SJCRH30 (cell line): Measurements from ENCODE around the gene CEP164. TPM values are rescaled to one million over a fixed set of nuclear protein-coding genes. Genes with fewer than 3 reads are reported as not detected.
"Not testable (repeated sequence)": the region's sequence is repeated elsewhere in the genome, so short reads cannot be mapped to it uniquely, and the experiment has no call there.

ENCODE experiments used
- DNase-seq, 2 experiments: peaks; one replicate each; pipeline ENCODE4 v3.0.0-alpha.2; 2015 to 2020
- H3K27ac ChIP-seq: fragments of 250-450 bp; sonication (Bioruptor Pico); 2 replicates; pipeline ENCODE4 v1.5.1; 2020; ENCODE audit warnings: mild to moderate bottlenecking, moderate library complexity
- H3K27me3 ChIP-seq: fragments of 250-450 bp; sonication (Bioruptor Pico); 2 replicates; pipeline ENCODE4 v1.5.1; 2020; ENCODE audit warnings: mild to moderate bottlenecking, moderate library complexity
- H3K36me3 ChIP-seq: fragments of 250-450 bp; sonication (Bioruptor Pico); 2 replicates; pipeline ENCODE4 v1.5.1; 2020; ENCODE audit warnings: mild to moderate bottlenecking, moderate library complexity
- H3K4me1 ChIP-seq: fragments of 250-450 bp; sonication (Bioruptor Pico); 2 replicates; pipeline ENCODE4 v1.5.1; 2020; ENCODE audit warnings: mild to moderate bottlenecking, moderate library complexity
- H3K4me3 ChIP-seq: fragments of 250-450 bp; sonication (Bioruptor Pico); 2 replicates; pipeline ENCODE4 v1.5.1; 2020; ENCODE audit warnings: mild to moderate bottlenecking, moderate library complexity
- H3K9me3 ChIP-seq: fragments of 250-450 bp; sonication (Bioruptor Pico); replicated peaks from 2 replicates; pipeline ENCODE4 v1.5.1; 2020; ENCODE audit warnings: mild to moderate bottlenecking, moderate library complexity
- total RNA-seq: library from RNA; depleted of rRNA; stranded (reverse); fragments of >200 nt; shearing (Covaris generic); gene quantifications from 2 replicates; pipeline ENCODE4 v1.2.3, GENCODE V29; 2014

The CEP164 gene
- total RNA-seq, 1 experiment from 2014 or later, result 12.6 TPM

GRCh38 chr11:117316197-117316961, 11.3 kb upstream of the CEP164 start, which contains the start of gene BACE1:
Gene BACE1, minus strand, starts transcription at chr11:117316256. Its CDS starts 461 bp downstream, at chr11:117315795.
- Histone ChIP-seq H3K36me3 (no peaks in the 10 kb centered on the region), H3K9me3 (no peaks in the 10 kb centered on the region), H3K4me3 (peak within 1 kb of the TSS; percentile 74), H3K4me1 (no peaks in the 10 kb centered on the region; the same call in 1 of the 2 replicates), H3K27ac (no peak within 1 kb of the TSS), H3K27me3 (no peaks in the 10 kb centered on the region)
- peak; percentile 83 to 84 for DNase-seq

DNA sequence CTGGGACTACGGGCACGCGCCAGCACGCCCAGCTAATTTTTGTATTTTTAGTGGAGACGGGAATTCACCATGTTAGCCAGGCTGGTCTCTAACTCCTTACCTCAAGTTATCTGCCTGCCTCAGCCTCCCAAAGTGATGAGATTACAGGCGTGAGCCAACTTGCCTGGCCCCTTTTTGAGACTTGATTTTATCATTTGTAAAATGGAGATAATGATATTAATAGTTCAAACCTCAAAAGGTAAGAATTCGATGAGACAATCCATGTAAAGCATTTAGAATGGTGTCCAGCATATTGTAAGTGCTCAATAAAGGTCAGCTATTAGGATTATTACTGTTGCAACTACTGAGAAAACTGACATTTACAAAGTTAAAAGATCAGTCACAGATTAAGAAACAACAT, 8.9 kb upstream of the CEP164 start:
- Histone ChIP-seq H3K9me3 (no peaks in the 10 kb centered on the region), H3K36me3 (no peaks in the 10 kb centered on the region), H3K27me3 (no peaks in the 10 kb centered on the region), H3K4me1 (no peaks in the 10 kb centered on the region; the same call in 1 of the 2 replicates), H3K27ac (no peak overlapping the region), H3K4me3 (no peak overlapping the region)
- no peak for DNase-seq

GRCh38 chr11:117319214-117319840, 8.3 kb upstream of the CEP164 start:
- H3K9me3 ChIP-seq, result no peaks in the 10 kb centered on the region
- H3K27me3 ChIP-seq, result no peaks in the 10 kb centered on the region
- H3K36me3 ChIP-seq, result no peaks in the 10 kb centered on the region
- H3K4me1 ChIP-seq, result no peaks in the 10 kb centered on the region; the same call in 1 of the 2 replicates
- no peak overlapping the region for H3K4me3 ChIP-seq
- H3K27ac ChIP-seq, result no peak overlapping the region
- no peak for DNase-seq

DNA sequence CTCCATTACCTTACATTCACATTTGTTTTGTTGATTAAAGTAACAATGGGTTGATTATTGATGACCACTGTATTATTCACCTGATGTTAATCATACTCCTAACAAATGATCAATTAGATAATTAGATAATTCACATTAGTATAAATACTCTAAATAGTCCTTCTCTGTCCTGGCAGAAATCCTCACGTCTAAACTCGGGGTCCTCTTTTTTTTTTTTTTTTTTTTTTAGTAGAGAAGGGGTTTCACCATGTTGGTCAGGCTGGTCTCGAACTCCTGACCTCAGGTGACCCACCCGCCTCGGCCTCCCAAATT, 443 bp upstream of the CEP164 start:
- H3K4me1 ChIP-seq, H3K9me3 ChIP-seq, H3K27me3 ChIP-seq, H3K27ac ChIP-seq, DNase-seq, H3K36me3 ChIP-seq: not testable (repeated sequence)
- peak overlapping the region; percentile 70 for H3K4me3 ChIP-seq

- Histone ChIP-seq H3K36me3 (no peaks in the 10 kb centered on the region), H3K4me3 (peak overlapping the region; percentile 70), H3K27me3 (no peaks in the 10 kb centered on the region), H3K4me1 (no peaks in the 10 kb centered on the region), H3K9me3 (no peaks in the 10 kb centered on the region), H3K27ac (peak overlapping the region; percentile 37)
- DNase-seq, result peak; percentile 9 to 44
These were observed 839 bp downstream of the CEP164 start for GRCh38 chr11:117328375-117329010.

- H3K27me3 ChIP-seq, result no peaks in the 10 kb centered on the region
- no peak for DNase-seq
- no peaks in the 10 kb centered on the region for H3K4me1 ChIP-seq
- no peaks in the 10 kb centered on the region for H3K9me3 ChIP-seq
- no peak overlapping the region for H3K27ac ChIP-seq
- no peaks in the 10 kb centered on the region for H3K36me3 ChIP-seq
- H3K4me3 ChIP-seq, result no peak overlapping the region
These were observed 5.2 kb downstream of the CEP164 start for GRCh38 chr11:117332843-117333242.

DNA sequence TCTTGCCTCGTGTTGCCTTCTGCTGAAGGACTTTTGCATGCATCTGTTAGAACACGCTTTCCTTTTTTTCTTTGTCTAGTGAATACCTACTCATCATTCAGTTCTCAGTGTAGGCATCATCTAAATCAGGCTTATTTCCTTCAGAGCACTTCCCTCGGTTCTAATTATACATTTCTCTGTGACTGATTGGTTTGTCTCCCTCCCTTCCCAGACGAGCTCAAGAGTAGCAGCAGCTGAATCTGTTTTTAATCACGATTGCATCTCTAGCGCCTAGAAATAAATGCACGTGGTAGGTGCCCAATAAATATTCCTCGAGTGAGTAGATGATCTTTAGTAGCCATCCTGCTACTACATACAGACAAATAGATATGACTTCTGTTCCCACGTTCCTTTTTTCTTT, 6.3 kb downstream of the CEP164 start:
- Histone ChIP-seq H3K4me3 (no peak overlapping the region), H3K9me3 (no peaks in the 10 kb centered on the region), H3K36me3 (no peaks in the 10 kb centered on the region), H3K27me3 (no peaks in the 10 kb centered on the region), H3K4me1 (no peaks in the 10 kb centered on the region), H3K27ac (no peak overlapping the region)
- no peak for DNase-seq

GRCh38 chr11:117334896-117335295, 7.2 kb downstream of the CEP164 start:
- Histone ChIP-seq H3K4me3 (no peak overlapping the region), H3K36me3 (no peaks in the 10 kb centered on the region), H3K27ac (no peak overlapping the region), H3K9me3 (no peaks in the 10 kb centered on the region), H3K4me1 (no peaks in the 10 kb centered on the region), H3K27me3 (no peaks in the 10 kb centered on the region)
- DNase-seq, result no peak

DNA sequence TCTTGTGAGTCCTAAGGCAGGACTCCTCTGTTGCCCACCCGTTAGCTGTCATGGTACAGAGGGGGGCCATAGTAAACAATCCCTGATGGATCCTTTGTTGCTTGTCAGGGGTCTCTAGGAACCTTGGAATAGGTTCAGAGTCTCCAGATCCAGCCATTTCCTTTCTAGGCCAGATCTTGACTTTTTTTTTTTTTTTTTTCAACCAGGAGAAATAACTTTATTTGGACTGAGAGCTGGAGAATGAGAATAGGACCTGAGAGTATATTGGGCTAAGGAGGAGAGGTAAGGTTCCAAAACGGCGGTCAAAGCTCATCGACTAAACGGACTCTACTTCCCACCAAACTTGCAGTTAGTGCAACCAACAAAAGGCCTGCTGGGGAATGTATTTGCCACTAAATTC, 7.7 kb downstream of the CEP164 start:
- Histone ChIP-seq H3K4me1 (no peaks in the 10 kb centered on the region), H3K27me3 (no peaks in the 10 kb centered on the region), H3K36me3 (no peaks in the 10 kb centered on the region), H3K4me3 (no peak overlapping the region), H3K27ac (no peak overlapping the region), H3K9me3 (no peaks in the 10 kb centered on the region)
- DNase-seq, result no peak

GRCh38 chr11:117337076-117337475, 9.4 kb downstream of the CEP164 start:
- Histone ChIP-seq H3K36me3 (no peaks in the 10 kb centered on the region), H3K4me3 (no peak overlapping the region), H3K27ac (no peak overlapping the region), H3K4me1 (no peaks in the 10 kb centered on the region), H3K27me3 (no peaks in the 10 kb centered on the region), H3K9me3 (no peaks in the 10 kb centered on the region)
- no peak for DNase-seq

DNA sequence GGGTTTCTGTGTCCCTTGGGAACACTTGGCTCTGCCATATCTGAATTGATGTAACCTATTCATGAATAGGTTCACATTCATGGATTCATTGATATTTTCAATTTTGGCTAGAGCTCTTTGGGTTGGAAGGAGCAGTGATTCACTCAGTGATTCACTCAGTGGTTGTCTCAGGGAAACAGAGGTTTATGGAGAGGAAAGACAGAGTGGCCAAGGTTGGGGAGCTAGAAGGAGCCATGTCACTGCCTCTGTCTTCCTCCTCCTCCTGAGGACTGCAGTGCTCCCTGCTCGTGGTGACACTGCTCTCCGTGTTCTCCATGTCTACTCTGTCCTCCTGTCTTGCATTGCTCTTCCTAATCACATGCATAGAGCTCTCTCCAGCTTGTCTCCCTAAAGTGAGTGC, 17.4 kb downstream of the CEP164 start:
- Histone ChIP-seq H3K27me3 (no peaks in the 10 kb centered on the region), H3K4me1 (no peaks in the 10 kb centered on the region), H3K36me3 (no peaks in the 10 kb centered on the region), H3K4me3 (no peak overlapping the region), H3K27ac (no peak overlapping the region), H3K9me3 (no peaks in the 10 kb centered on the region)
- no peak for DNase-seq

DNA sequence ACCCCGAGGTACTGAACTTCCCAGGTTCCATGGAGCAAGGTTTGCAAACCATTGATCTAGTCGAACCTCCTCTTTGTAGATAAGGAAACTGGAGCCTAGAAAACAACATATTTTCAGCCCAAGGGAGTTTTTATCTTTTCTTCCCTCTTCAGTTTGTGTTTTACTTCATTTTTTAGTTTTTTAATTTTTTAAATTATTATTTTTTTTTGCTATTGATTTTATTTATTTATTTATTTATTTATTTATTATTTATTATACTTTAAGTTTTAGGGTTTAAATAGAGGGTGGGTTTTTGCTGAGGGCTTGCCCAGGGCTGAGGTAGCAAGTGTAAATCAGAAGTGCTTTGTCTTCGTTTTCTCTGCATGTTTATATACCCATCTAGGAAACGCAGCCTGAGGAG, 26.9 kb downstream of the CEP164 start:
- no peaks in the 10 kb centered on the region for H3K4me1 ChIP-seq
- DNase-seq, result no peak
- no peak overlapping the region for H3K27ac ChIP-seq
- H3K27me3 ChIP-seq, result no peaks in the 10 kb centered on the region
- H3K9me3 ChIP-seq, result no peaks in the 10 kb centered on the region
- no peak overlapping the region for H3K4me3 ChIP-seq
- H3K36me3 ChIP-seq, result no peaks in the 10 kb centered on the region

DNA sequence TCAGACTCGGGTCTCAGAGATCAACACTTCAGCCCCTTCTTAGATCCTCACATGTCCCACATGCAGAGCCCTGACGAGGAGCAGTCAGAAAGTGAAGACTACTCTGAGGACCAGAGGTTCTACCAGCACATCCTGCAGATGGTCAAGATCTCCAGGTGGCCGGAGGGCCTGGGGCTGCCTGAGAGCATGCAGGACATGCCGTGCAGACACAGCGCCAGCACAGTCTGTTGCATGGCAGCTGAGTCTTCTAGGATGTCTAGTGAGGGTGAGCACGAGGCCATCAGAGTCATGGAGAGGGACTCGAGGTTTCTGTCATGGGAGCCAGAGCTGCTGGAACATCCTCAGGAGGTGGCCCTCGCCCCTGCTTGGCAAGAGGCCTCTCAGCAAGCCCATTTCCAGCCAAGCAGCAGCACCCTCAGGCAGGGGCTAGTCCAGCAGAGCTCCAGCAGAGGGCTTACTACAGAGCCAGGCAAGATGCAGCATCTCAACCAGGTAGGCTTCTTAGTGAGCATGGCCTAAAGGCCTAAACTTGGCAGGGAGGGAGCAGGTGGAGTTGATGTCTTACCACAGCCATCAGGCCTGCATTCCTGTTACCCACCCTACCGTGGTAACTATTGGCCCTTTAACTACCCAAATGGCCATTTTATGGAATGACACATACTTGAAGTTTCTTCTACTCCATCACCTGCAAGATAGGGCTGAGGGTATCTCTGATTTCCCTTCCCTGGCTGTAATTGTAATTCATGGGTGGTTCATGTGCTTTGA, 28.7 kb downstream of the CEP164 start:
- Histone ChIP-seq H3K27me3 (no peaks in the 10 kb centered on the region), H3K27ac (no peak overlapping the region), H3K36me3 (no peaks in the 10 kb centered on the region), H3K4me3 (no peak overlapping the region), H3K9me3 (no peaks in the 10 kb centered on the region), H3K4me1 (no peaks in the 10 kb centered on the region)
- no peak for DNase-seq

- Histone ChIP-seq H3K9me3 (no peaks in the 10 kb centered on the region), H3K4me1 (no peaks in the 10 kb centered on the region), H3K27me3 (no peaks in the 10 kb centered on the region), H3K4me3 (no peak overlapping the region), H3K36me3 (no peaks in the 10 kb centered on the region), H3K27ac (no peak overlapping the region)
- DNase-seq, result no peak
These were observed 33.8 kb downstream of the CEP164 start for GRCh38 chr11:117361432-117361831.

GRCh38 chr11:117366248-117366647, 38.6 kb downstream of the CEP164 start:
- Histone ChIP-seq H3K27me3 (no peaks in the 10 kb centered on the region), H3K4me1 (no peaks in the 10 kb centered on the region), H3K36me3 (no peaks in the 10 kb centered on the region; the same call in 1 of the 2 replicates), H3K27ac (no peak overlapping the region), H3K9me3 (no peaks in the 10 kb centered on the region), H3K4me3 (no peak overlapping the region)
- DNase-seq, result no peak
